ENCODE results near the gene WASHC4. TPM values are rescaled to one million over a fixed set of nuclear protein-coding genes. Genes with fewer than 3 reads are reported as not detected.

Gene WASHC4
- total RNA-seq, 1 experiment from 2014 or later: 25.5 TPM

GRCh38 chr12:105092336-105092735, 15.2 kb upstream of the WASHC4 start:
- no peak overlapping the region for H2AFZ ChIP-seq (ENCODE audit: low read depth, low read length, poor library complexity, severe bottlenecking)
- intact Hi-C loops (cut with micrococcal nuclease): no loop called here
- H4K20me1 ChIP-seq (ENCODE audit: insufficient read depth): no peaks in the 10 kb centered on the region
- H3K79me2 ChIP-seq (ENCODE audit: insufficient read depth, low read length): no peaks in the 10 kb centered on the region
- CTCF ChIA-PET: no interaction called here
- no peak overlapping the region for H3K4me2 ChIP-seq (ENCODE audit: low read length)
- no peaks in the 10 kb centered on the region for H3K36me3 ChIP-seq (ENCODE audit: control insufficient read depth in 1 of 2, insufficient read depth in 2 of 2, low read length in 2 of 2)
- H3K4me3 ChIP-seq (replicated peaks in 1 of 2; ENCODE audit: low read depth in 1 of 2, low read length in 2 of 2): no peak overlapping the region
- DNase-seq (ENCODE audit: low read depth, low spot score) (no peak), ATAC-seq (no peak)
- H3K27ac ChIP-seq (ENCODE audit: low read depth, low read length): no peak overlapping the region
- TF ChIP-seq ATF3 (IDR thresholded peaks at IDR 0.05): no peak
- no peak for TF ChIP-seq ELF1 (IDR thresholded peaks at IDR 0.05; ENCODE audit: borderline replicate concordance, low read depth)
- TF ChIP-seq ZBTB33 (IDR thresholded peaks at IDR 0.05; ENCODE audit: extremely low read depth, insufficient replicate concordance, low read length): no peak
- TF ChIP-seq TCF7L2 (IDR thresholded peaks at IDR 0.05; ENCODE audit: borderline replicate concordance, extremely low read depth, insufficient read depth, insufficient read length): no peak
- TF ChIP-seq YY1 (IDR thresholded peaks at IDR 0.05; ENCODE audit: extremely low read depth, insufficient replicate concordance, low read depth, low read length): no peak
- no peak for TF ChIP-seq EZH2phosphoT487 (IDR thresholded peaks at IDR 0.05; ENCODE audit: borderline replicate concordance)
- TF ChIP-seq SP1 (IDR thresholded peaks at IDR 0.05; ENCODE audit: low read depth): no peak
- TF ChIP-seq MAX (IDR thresholded peaks at IDR 0.05): no peak
- no peak for TF ChIP-seq ZNF274 (IDR thresholded peaks at IDR 0.05; ENCODE audit: low read depth, low read length)
- TF ChIP-seq ZFX (IDR thresholded peaks at IDR 0.05): no peak
- TF ChIP-seq RAD21 (IDR thresholded peaks at IDR 0.05; ENCODE audit: low read depth): no peak
- no peak for TF ChIP-seq EGR1 (IDR thresholded peaks at IDR 0.05; ENCODE audit: low read depth)
- no peak for TF ChIP-seq CTCF (IDR thresholded peaks at IDR 0.05 in 2 of 3, conservative IDR thresholded peaks at IDR 0.05 in 1 of 3; ENCODE audit: borderline replicate concordance in 1 of 3, insufficient read depth in 1 of 3, low read depth in 2 of 3, low read length in 2 of 3)
- no peak for TF ChIP-seq REST (IDR thresholded peaks at IDR 0.05; ENCODE audit: low read depth)
- no TSS peak for BruUV-seq (replicated peaks)
- H3K9me2 ChIP-seq (ENCODE audit: insufficient read depth): no peaks in the 10 kb centered on the region
- no peak overlapping the region for H3K9ac ChIP-seq (ENCODE audit: low read length)
- no peaks in the 10 kb centered on the region for H3K4me1 ChIP-seq (ENCODE audit: control insufficient read depth in 1 of 2, insufficient read depth in 2 of 2, low read length in 2 of 2)
- RAD21 ChIA-PET (ENCODE audit: low non-redundant PET in 1 of 2, low total read pairs in 2 of 2, uncharacterized antibody in 2 of 2, unreplicated experiment in 2 of 2): no interaction called here
- POLR2A ChIA-PET: no interaction called here
- peaks cover 0 to 4% of the 10 kb centered on the region in 2 experiments; a peak in 1 of 4 replicates for H3K9me3 ChIP-seq (ENCODE audit: control insufficient read depth in 1 of 2, insufficient read depth in 1 of 2, low read depth in 1 of 2, low read length in 2 of 2)
- no peaks in the 10 kb centered on the region for H3K27me3 ChIP-seq (ENCODE audit: insufficient read depth, low read length)

All from HCT116 (cell line).